ENCODE measurements around the gene GPD2.
"Not testable (repeated sequence)": the region's sequence is repeated elsewhere in the genome, so short reads cannot be mapped to it uniquely, and the experiment has no call there.

GPD2 gene

GRCh38 chr2:156476021-156476849 is 40.1 kb downstream of the GPD2 start:
- no peak for DNase-seq (ENCODE audit: low read depth, low spot score)

- DNase-seq (ENCODE audit: low read depth, low spot score) = no peak
Observed at GRCh38 chr2:156476850-156477206, 40.6 kb downstream of the GPD2 start.

GRCh38 chr2:156480376-156480775 is 44.2 kb downstream of the GPD2 start:
- no peak for DNase-seq (ENCODE audit: low read depth, low spot score)

GRCh38 chr2:156481312-156481711 is 45.1 kb downstream of the GPD2 start:
- no peak for DNase-seq (ENCODE audit: low read depth, low spot score)

DNA sequence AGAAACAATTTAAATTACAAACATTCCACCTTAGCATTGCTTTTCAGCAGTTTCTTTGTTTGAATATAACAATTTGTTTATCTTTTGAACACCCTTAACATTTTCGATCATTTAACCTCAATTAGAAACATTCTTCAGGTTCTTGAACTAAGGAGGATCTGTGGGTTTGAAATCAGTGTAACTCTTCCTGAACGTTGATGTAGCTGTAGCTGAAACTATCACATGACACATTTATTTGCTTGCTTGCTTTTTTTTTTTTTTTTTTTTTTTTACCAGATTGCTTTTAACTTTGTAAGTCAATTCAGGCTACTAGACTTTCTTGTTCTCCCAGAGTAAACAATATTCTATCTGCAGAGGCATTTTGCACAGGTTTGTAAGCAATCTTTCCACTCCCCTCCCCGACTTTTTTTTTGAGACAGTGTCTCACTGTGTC is 47.6 kb downstream of the GPD2 start:
- no peak for DNase-seq (ENCODE audit: low read depth, low spot score)

- no peak for DNase-seq (ENCODE audit: low read depth, low spot score)
Observed at GRCh38 chr2:156486147-156486546, 50.0 kb downstream of the GPD2 start.

DNA sequence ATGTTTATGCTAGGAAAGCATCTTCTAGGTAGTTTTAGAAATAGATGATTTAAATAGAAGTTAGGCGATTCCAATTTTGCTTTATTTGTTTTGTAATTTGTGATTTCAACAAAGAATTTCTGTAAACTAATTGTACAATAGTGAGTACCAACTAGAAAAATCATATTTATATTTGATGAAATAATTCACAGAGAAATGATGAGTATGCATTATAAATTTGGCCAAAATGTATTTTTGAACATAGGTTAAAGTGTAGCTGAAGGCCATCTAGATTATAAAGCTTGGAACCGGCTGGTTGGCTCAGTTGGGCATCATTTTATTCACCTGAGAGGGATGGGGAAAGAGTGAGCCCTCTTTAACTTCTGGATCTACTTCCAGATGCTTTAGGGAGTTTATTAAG is 50.4 kb downstream of the GPD2 start:
- no peak for DNase-seq (ENCODE audit: low read depth, low spot score)

- DNase-seq (ENCODE audit: low read depth, low spot score) = no peak
Observed at GRCh38 chr2:156489195-156489594, 53.0 kb downstream of the GPD2 start.

GRCh38 chr2:156489750-156490465 is 53.7 kb downstream of the GPD2 start:
- no peak for DNase-seq (ENCODE audit: low read depth, low spot score)

GRCh38 chr2:156490466-156490840 is 54.3 kb downstream of the GPD2 start:
- no peak for DNase-seq (ENCODE audit: low read depth, low spot score)

DNA sequence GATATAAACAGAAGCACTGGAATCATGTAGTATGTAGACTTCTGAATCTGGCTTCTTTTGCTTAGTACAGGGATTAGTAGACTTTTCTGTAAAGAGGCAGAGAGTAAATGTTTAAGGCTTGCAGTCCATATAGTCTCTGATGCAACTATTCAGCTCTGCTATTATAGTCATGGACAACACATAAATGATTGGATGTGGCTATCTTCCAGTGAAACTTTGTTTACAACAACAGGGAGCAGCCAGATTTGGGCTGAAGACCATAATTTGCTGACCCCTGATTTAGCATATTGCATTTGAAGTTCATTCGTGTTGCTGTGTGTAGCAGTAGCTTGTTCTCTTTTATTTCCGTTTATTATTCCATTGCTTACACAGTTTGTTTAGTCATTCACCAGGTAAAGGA is 55.0 kb downstream of the GPD2 start:
- DNase-seq (ENCODE audit: low read depth, low spot score) = no peak

DNA sequence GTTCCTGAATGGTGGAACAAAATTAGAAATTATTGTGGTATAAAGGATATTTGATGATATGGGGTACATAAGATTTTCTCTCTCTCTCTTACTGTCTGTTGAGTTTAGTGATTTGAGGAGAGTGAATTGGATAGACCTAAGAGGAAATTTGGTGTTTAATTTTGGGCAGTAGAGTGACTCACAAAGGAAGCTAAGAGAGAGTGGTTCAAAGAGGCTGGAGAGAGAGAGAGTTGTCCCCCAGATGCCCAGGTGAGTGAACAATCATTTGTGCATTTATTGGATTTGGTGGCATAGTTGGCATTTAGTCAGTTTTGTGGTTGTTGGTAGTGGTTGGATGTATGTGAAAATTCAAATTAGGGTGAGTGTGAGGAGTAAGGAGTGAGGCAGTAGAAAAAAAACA is 56.8 kb downstream of the GPD2 start:
- no peak for DNase-seq (ENCODE audit: low read depth, low spot score)

DNA sequence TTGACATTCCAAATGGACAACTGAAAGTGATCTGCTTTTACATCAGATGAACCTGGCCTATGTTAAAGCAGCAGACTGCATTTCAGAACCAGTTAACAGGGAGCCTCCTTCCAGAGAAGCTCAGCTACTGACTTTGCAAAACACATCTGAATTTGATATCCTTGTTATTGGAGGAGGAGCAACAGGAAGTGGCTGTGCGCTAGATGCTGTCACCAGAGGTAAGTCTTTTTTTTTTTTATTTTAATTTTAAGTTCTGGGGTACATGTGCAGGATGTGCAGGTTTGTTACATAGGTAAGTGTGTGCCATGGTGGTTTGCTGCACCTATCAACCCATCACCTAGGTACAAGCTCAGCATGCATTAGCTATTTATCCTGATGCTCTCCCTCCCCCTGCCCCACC is 59.8 kb downstream of the GPD2 start:
- not testable (repeated sequence) for DNase-seq (ENCODE audit: low read depth, low spot score)

- no peak for DNase-seq (ENCODE audit: low read depth, low spot score)
Observed at GRCh38 chr2:156505696-156506095, 69.5 kb downstream of the GPD2 start.

DNA sequence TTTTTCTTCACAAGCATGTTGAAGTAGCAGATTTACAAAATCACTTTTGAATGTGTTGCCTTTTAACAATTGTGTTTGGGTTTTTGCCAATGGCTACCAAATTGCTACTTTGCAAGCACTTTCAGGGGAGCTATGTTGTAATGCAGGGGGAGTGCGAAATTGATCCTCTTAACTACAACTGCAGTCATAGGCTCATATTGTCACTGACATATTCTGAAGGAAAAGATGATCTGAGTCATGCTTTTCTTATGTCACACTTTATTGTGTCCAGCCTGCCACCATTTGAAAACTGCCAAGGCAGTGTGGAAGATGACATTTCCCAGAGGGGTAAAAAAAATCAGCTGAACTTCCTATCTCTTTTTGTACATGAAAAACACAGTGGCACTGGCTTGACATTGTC is 74.9 kb downstream of the GPD2 start:
- DNase-seq (ENCODE audit: low read depth, low spot score) = no peak

DNA sequence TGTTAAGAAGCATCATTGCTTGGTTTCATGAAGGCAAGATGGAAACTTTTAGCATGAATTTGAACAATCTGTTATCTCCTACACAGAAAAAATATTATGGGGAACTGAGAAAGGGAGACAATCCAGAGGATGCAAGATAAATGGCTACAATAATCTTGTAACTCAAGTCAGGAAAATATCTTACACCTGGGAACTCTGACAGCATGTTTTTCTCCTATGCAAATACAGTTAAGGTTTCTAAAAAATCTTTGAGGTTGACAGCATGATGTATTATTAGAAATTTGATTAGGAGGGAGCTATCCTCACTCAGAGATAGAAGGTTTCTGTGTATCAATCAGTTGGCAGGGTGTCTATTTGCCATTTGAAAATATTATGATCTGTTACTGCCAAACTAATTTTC is 75.6 kb downstream of the GPD2 start:
- DNase-seq (ENCODE audit: low read depth, low spot score) = no peak

DNA sequence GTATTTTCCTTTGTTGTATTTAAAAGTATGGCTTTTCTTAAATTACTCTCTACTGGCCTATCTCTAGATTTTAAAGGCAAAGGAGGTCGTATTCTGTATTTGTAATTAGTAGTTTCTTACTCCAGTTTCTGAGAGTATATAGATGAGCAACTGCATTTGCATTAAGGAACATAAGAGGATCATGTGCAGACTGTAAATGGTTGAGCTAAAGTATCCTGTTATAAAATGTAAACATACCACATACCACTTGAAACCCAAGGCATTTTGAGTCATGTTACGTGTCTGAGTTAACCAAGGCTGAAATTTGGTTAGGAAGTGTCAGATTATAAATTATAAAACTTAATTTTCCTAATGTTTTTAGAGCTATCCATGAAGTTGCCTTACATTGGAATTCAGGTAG is 76.3 kb downstream of the GPD2 start:
- no peak for DNase-seq (ENCODE audit: low read depth, low spot score)

- no peak for DNase-seq (ENCODE audit: low read depth, low spot score)
Observed at GRCh38 chr2:156513219-156513618, 77.0 kb downstream of the GPD2 start.

DNA sequence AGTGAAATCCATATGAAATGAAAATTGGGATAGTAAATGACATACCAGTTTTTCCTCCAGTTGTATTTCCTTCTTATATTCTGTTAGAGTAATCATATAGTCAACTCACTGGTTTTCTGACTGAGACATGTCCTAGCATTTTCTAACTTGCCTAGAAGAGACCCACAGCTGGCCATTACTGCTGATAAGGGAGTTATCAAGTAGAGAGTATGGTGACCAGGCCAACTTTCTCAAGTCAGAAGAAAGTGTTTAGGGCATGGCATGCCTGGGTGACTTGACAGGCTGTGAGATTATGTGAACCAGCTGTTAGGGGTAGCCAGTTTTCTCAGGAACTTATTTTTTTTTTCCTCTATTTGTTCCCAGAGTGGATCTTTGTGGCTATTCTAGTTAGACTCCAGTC is 81.2 kb downstream of the GPD2 start:
- no peak for DNase-seq (ENCODE audit: low read depth, low spot score)

DNA sequence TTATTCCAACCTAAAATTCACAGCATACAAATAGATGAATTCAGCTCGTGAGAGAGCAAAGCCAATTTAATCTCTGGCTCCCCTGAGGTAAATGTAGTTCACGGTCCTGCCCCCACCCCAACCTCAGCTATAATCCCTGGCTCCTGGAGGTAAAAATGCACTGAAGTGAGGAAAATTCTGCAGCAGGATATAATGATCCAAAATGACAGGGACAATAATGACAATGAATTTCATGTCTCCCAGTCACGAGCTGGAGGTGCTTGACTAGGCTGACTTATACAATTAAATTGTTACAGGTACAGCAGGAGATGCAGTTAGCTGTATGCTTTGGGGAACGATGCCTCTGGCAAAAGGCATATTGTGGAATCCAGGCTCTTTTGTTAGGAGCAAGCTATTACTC is 82.0 kb downstream of the GPD2 start:
- DNase-seq (ENCODE audit: low read depth, low spot score) = no peak

DNA sequence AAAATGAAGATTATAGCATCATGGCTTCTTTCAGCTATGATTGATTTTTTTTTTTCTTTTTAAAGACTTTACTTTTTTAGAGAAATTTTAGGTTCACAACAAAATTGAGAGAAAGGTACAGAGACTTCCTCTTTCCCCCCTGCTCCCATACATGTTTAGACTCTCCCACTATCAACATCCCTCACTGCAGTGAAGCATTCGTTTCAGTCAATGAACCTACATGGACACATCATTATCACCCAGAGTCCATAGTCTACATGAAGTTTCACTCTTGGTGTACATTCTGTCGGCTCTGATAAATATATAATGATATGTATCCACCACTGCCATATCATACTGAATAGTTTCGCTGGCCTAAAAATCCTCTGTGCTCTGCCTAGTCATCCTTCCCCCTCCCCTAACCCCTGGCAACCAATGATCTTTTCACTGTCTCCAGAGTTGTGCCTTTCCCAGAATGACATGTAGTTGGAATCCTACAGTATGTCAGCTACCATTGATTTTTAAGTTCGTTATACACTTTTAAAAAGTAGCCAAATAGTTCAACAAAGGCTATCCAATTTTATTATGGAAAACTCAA is 86.8 kb downstream of the GPD2 start:
- no peak for DNase-seq (ENCODE audit: low read depth, low spot score)

DNA sequence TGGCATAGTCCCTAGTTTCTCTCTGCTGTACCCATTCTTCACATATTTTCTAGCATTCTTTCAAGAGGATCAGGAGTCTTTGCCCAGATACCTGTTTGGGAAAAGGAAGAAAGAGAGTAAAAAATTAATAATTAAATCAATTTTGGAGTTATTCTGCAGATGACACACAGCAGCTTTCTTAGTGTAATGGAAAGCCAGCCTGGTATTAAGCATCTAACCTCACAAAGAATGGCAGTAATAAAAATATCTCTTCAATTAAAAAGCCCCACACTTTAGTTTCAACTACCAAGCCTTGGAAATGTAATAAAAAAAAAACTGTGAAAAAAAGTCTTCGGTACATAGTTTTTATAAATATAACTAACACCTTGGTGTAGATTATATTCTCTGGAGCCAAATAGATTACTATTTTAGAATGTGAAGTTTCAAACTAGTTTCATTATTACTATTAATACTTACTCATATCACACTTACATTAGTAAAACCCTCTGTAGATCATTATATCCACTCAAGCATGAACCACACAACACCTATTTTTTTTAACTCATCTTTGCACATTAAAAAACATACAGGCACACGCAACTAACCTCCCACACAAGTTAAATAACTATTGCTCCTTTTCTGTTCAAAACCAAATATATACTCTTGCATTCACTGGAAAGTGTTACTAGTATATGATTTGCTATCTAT is 90.9 kb downstream of the GPD2 start:
- DNase-seq (ENCODE audit: low read depth, low spot score) = no peak
